Myocyte (in vitro differentiated cells): Measurements from ENCODE around the gene SMPD4. TPM values are rescaled to one million over a fixed set of nuclear protein-coding genes. Genes with fewer than 3 reads are reported as not detected.
"Not testable (repeated sequence)": the region's sequence is repeated elsewhere in the genome, so short reads cannot be mapped to it uniquely, and the experiment has no call there.

Experiments
- DNase-seq: peaks from one replicate; pipeline ENCODE4 v3.0.0-alpha.2; 2012; ENCODE audit warnings: low read depth
- total RNA-seq: library from RNA; depleted of rRNA; stranded (reverse); fragments of >200 nt; gene quantifications from 2 replicates; pipeline ENCODE4 v1.2.3, GENCODE V29; 2014

SMPD4 gene
- total RNA-seq, 1 donor from 2014 or later = 19.0 TPM

DNA sequence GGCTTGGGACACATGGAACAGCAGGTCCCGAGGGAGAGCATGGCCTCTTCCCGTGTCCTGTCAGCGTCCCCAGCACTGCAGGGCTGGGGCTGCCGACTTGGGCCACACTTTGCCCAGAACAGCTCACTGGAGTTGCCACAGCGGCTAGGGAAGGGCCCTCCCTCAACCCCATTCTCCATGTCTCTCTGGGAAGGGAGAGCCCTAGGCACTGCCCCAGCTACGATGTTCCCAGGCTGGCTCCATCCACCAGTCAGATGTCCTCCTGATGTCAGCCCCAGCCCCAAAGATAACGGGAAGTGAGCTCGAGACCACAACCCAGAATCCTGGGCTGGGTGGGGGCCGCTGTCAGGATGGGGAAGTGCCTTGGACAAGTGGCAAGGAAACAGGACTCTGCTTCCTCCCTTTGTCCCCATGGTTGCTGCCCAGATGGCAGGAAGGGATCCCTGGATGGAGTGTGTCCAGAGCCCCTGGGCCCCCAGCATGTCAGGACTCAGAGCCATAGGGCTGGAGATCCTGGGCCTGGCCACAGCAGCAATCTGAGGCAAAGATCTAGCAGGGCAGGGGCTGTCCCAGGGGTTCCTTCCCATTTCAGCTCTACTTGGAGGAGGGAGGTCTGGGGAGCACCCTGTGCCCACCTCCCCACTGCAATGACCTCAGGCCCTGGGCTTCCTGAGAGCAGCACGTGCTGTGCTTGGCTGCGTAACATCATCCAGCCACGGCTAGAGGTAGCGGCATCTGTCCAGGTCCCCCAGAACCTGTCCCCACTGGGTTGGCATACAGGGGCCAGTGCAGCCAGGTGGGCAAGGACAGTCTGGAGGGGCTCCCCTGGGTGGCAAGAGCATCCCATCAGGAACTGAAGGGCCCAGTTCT lies 38.8 kb downstream of the SMPD4 start:
- not testable (repeated sequence) for DNase-seq

DNA sequence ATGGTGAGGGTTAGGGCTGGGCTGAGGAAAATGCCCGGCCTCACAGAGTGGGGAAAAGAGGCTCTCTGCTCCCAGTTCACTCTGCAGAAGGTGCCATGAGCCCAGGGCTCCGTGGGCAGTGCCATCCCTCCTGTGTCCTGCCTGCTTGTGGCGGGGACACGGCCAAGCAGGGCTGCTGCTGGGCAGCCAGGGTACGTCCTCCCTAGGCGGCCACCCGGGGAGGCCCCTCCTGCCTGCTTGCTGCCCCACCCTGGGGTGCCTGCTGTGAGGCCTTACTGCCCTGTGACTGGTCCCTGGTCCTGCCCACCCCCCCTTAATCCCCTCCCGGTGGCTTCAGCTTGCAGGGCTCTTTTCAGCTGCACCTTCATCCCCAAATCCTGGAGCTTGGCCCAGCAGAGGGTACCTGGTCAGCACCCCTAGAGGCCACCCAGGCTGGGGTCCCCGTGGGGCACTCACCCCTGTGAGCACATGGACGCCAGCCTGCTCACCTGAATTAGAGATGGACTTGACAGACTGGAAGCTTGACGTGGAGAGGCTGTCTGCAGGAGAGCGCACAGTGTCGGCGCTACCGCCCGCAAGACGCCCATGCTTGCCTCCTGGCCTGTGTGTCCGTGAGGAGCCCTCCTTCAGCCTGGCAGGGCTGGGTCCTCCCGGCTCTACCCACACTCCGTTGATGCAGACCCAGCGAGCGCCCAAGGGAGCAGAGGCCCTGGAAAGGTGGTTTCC lies 39.6 kb downstream of the SMPD4 start:
- DNase-seq = not testable (repeated sequence)

DNA sequence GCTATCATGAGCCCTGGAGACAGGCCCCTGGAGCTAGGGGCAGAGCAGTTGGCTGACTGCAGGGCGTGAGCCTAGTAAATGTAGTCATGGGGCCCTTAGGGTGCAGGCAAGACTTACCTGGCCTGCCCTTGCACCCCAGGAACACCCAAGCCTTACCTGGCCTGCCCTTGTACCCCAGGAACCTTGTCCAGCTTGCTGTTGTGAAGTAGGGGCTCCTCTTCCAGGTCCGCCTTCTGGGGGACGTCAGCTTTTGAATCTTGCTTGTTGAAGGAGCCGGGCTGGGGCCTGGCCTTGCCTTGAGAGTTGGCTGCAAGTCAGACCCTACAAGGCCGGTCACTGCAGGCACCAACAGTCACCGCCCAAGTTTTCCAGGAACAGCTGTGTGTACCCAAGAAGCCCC lies 40.4 kb downstream of the SMPD4 start:
- not testable (repeated sequence) for DNase-seq

DNA sequence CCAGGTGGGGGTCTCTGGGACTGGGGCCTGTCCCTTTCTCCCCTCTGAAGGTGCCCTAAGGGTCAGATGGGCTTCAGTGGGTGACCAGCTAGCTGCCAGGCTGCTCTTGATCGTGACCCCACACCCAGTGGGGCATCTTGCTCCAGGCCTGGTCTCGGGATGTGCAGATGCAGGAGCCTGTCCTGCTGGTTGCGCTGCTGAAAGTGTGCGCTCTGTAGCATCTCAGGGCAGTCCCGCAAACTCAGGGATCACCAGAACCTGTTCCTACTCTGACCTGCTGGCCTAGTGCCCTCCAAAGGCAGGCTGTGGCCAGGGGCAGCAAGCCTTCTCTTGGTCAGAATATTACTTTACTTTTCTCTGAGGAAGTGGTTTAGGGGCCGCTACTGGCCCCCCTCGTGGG lies 40.9 kb downstream of the SMPD4 start:
- DNase-seq = not testable (repeated sequence)

DNA sequence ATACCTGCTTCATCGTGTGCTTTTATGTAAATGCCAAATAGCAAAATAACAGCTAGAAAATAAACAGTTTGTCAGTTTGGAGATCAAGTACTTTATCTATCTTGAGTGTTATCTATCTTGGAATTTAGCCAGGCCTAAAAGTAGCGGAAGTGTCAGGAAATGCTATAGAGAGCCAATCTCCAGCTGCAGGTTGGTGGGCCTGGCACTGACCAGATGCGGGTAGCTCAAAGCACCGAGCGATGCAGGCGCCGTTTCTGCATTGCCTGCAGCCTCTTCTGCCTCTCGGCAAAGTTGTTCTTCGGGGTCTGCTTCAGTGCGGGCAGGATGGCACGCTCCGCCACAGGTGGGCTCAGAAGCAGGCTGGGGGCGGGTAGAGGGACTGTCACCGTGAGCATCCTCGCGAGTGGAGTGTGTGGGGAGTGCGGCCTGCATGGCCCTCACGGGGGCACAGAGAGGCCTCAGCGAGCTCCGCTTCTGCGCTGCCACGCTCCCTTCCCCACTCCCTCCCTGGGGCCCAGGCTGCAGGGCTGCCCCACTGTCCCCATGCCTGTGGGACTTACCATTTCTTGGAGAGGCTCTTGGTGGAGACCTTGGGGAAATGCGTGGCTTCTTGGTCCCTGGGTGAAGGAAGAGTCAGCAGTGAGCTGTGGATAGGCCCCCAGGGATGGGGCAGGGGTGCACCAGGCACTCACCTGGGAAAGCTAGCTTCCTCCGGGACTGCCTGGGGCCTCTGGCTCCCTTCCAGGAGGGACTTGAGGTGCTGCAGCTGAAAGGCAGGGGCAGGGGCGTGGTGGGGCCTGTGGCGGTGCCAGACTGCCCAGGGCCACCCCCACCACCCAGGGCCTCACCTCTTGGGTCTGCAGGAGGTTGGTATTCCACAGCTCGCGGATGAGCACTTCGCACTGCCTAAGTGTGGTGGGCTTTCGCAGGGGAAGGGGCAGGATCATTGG lies 41.8 kb downstream of the SMPD4 start:
- not testable (repeated sequence) for DNase-seq

DNA sequence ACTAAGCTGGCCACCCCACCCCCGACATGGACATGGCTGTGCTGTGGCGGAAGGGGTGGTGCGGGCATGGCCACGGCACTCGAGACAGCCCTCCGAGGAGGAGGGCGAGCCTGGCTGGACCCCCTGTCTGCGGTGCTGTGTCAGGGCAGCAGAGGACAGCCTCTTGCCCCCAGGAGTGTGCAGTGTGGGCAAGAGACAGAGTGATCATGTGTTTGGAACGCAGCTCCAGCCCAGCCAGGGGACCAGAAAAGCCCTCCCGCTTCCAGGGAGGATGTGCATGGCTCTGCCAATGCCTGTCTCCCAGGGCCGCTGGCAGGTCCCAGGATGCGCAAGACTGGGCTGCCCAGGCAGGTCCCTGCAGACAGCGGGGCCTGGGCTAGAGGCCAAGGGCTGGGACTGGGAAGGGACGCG lies 42.6 kb downstream of the SMPD4 start:
- not testable (repeated sequence) for DNase-seq

DNA sequence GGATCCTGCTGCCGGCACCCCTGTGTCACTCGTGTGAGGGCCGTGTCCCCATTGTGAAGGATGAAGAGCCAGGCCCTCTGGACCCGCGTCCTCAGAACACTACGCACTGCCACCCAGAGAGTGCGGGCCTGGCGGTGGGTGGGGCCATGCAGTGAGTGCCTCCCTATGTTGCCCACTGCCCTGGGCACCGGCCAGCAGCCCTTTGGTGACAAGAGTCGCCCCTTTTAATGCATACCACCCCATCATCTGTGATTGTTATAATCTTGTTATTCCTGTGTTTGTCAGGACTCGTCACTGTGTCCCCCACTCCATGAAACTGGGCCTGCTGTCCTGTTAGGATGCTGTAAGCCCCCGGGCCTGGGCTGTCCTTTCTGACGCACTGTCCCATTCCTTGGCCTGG lies 43.1 kb downstream of the SMPD4 start:
- DNase-seq = not testable (repeated sequence)

DNA sequence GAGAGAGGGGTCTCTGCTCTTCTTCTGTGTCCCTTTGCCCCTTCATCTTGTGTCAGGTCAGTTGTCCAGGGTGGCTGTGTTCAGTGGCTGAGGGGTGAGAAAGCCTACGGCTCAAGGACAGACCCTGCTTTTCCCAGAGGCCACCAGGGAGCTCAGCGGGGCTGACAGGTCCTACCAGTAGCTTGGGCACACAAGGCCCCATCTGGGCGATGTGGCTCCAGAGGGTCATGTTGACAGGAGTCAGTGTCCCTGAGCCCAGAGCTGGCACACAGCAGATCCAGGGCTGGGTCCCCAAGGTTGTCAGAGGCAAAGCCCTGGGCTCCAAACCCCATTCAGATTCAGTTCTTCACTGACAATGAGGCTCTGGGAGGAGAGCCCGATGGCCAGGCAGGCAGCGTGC lies 44.3 kb downstream of the SMPD4 start:
- not testable (repeated sequence) for DNase-seq

DNA sequence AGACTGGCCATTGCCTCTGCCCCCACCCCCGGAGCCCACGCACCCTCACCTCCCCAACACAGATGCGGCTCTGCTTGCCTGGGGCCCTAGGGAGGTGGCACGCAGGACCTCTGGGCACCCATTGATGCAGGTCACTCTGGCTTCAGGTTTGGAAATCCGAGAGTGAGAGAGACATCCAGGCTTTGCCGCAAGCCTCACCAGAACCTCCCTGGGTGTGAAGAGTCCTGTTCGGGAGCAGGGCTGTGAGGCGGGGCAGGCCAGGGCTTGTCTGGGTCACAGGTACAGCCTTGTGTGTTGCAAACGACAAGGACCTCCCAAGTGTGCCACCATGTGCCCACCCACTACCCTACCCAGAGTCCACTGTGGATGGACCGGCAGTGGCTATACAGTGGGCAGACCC lies 44.9 kb downstream of the SMPD4 start:
- DNase-seq = not testable (repeated sequence)

DNA sequence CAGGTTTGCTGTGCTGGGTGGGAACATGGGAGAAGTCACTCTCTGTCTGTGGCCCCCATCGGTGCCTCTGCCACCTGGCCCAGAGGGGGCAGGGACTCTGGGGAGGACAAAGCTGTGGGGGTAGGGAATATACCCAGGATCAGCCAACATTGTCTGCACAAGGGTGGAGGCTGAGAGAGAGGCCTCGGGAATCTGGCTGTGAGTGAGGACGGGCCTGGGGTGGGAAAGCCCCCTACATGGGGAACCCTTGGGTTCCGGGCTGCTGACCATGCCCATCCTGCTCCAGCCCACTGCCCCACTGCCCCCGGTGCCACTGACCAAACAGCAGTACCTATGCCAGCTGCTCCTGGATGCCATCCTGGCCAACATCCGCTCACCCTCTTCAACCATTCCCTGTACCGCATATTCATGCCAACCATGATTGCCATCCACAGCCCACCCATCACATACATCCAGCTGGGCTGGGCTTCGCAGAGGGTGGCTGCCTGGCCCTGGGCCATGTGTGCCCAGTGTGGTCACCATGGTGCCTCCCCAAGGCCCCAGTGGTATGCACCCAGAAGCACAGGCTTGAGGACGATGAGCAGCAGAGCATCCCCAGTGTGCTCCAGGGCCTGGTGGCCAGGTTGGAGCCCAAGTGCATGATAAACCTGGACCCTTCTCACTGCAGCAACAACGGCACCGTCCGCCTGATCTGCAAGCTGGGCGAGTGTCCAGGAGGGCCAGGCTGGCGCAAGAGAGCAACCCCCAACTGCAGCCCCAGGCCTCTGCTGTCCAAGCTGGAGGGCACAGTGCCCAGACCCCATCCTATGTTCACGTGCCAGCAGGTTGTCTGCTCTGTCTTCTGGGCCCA lies 45.5 kb downstream of the SMPD4 start:
- DNase-seq = no peak

DNA sequence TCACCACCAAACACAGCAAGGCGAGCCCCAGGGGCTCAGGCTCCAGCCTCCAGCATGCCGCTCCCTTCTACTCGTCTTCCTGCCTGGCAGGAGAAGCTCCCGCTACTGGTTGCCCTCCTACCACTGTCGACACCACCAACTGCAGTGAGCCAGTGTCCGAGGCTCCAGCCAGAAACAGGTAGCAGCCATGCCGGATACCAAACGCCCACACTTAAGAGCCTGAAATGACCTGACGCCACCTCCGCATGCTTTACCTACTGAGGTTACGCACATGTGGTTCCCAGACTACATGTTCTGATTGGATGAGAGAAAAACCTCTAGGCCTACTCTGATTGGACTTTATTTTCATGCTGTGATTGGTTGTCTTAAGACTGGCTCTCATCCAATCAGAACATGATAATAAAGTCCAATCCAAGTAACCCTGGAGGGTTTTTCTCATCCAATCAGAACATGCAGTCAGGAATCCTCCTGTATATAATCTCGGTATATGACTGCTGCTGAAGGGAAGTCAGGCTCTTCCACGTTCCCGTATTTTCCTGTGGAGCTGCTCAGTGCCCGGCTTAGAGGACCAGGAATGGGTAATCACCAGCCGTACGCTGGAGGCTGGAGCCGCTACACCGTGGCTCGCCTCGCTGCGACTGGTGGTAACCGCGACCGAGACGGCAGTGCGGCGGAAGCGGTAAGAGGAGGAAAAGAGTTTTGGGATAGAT lies 52.1 kb downstream of the SMPD4 start, which contains the start of gene POTEF:
TSS of gene POTEF (minus strand) at position 103 of the 710 bp plus-strand sequence. CDS start 8,707 bp downstream, outside the sequence.
- not testable (repeated sequence) for DNase-seq

DNA sequence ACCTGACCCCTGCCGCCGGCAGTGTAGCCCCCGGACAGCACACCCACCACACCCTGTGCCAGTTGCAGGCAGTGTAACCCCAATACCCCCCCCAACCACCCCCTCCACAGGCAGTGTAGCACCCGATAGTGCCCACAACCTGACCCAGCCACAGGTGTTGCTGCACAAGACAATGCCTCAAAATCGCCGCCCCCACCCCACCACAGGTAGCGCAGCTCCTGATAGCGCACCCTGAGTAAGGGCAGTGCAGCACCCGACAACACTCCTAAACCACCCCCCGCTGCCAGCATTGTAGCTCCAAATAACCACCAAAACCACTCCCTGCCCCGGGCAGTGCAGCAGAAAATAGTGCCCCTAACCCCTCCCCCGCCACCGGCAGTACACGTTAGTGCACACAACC lies 52.9 kb downstream of the SMPD4 start:
- not testable (repeated sequence) for DNase-seq

DNA sequence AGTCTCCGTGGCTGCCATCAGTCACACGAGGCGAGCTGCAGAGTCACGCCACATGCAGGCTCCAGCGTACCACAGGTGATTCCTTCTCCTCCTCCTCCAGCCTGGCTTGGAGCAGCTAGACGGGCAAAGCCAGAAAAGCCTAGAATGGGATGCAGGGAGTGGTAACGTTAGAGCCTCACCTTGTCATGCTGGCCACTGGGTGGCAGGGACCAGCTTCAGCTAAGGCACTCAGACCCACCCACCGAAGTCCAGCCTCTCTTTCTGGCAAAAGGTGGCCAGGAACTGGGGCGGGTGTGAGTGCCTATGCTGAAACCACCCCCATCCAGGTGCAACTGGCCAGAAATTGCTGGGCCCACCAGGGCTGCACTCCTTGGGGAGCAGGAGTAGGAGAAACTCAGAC lies 53.7 kb downstream of the SMPD4 start:
- not testable (repeated sequence) for DNase-seq

DNA sequence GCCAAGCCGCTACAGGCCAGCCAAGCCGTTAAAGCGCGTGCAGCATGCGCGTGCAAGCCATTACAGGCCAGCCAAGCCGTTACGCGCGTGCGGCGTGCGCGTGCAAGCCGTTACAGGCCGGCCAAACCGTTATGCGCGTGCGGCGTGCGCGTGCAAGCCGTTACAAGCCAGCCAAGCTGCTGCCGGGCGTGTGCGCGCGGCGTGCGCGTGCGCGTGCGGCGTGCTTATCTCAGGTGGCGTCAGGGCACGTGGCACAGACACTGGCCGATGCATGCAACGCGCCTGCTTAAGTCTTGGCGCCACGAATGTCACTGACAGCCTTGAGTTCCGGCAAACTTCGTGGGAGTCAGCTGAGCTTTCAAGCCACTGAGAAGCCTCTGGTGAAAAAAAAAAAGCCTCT lies 60.5 kb downstream of the SMPD4 start:
- DNase-seq = not testable (repeated sequence)

DNA sequence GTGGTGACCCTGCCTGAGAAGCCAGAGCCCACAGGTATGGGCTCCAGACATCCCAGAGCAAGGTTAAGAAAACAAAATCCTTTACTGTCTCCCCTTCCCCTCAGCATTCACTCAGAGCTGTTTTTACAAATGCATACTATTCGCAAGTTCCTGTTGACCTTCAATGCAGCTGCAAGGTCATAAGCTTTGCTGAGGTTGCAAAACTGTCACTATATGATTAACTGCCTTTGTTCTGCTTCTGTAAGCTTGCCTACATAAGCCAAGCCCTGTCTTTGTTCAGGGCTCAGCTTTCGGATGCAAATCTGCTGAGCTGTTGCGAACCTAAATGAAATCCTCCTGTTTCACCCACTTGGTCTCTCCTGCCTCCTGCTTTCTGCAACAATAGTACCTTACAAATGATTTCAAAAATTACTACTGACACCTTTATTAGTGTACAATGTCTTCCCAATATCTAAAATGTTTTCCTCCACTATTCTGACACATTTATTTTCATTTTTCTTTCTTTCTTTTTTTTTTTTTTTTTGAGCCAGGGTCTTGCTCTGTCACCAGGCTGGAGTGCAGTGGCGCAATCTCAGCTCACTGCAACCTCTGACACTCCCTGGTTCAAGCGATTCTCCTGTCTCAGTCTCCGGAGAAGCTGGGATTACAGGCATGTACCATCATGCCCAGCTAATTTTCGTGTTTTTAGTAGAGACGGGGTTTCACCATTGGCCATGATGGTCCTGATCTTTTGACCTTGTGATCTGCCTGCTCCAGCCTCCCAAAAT lies 78.6 kb downstream of the SMPD4 start:
- not testable (repeated sequence) for DNase-seq
